Fibroblast of the conjunctiva (primary cell): ENCODE data around the gene EXOSC5.

Experiments used
- DNase-seq: peaks from one replicate; pipeline ENCODE4 v3.0.0-alpha.2; 2010; ENCODE audit warnings: low read depth

The EXOSC5 gene

GRCh38 chr19:41341669-41342490 is 55.3 kb downstream of the EXOSC5 start:
- no peak for DNase-seq

- DNase-seq: no peak
Measured at GRCh38 chr19:41339936-41340335, 57.2 kb downstream of the EXOSC5 start.
